Breast epithelium (tissue), 4 donors: ENCODE results near the gene CHCHD6. TPM values are rescaled to one million over a fixed set of nuclear protein-coding genes. Genes with fewer than 3 reads are reported as not detected.

Experiments
- DNase-seq, 2 donors: peaks; one replicate each; pipeline ENCODE4 v3.0.0-alpha.2; 2019; ENCODE audit warnings: low spot score in 2 of 2
- H3K27ac ChIP-seq, 2 donors: fragments of 200-600 bp; sonication (generic) in 1 of 2; one replicate each; pipeline ENCODE4 v1.5.1; 2016 to 2019; ENCODE audit warnings: mild to moderate bottlenecking in 1 of 2
- H3K27me3 ChIP-seq, 2 donors: fragments of 200-600 bp; sonication (generic) in 1 of 2; one replicate each; pipeline versions ENCODE4 v1.5.1 to v1.6.0; 2017 to 2019; ENCODE audit warnings: control low read depth in 1 of 2, mild to moderate bottlenecking in 1 of 2
- H3K36me3 ChIP-seq: fragments of 200-600 bp; one replicate; pipeline ENCODE4 v1.5.1; 2019
- H3K4me1 ChIP-seq, 2 donors: fragments of 200-600 bp; sonication (generic); one replicate each; pipeline ENCODE4 v1.5.1; 2016 to 2019; ENCODE audit warnings: control low read depth in 1 of 2
- H3K4me3 ChIP-seq, 3 donors: fragments of 200-600 bp; sonication (generic); 1 replicate in 2 of 3; 2 replicates in 1 of 3; pipeline ENCODE4 v1.5.1; 2016 to 2019; ENCODE audit warnings: mild to moderate bottlenecking in 3 of 3, moderate library complexity in 2 of 3
- H3K9me3 ChIP-seq, 2 donors: fragments of 200-600 bp; sonication (generic) in 1 of 2; one replicate each; pipeline ENCODE4 v1.5.1; 2016 to 2019; ENCODE audit warnings: control low read depth in 1 of 2
- POLR2A ChIP-seq: fragments of 450-650 bp; IDR thresholded peaks from one replicate; pipeline ENCODE4 v1.6.1; 2016; ENCODE audit warnings: antibody characterized with exemption, mild to moderate bottlenecking, moderate library complexity
- POLR2AphosphoS5 ChIP-seq, 3 donors: sonication (generic); formaldehyde crosslinking; IDR thresholded peaks; one replicate each; pipeline ENCODE4 v1.6.1; 2017; ENCODE audit warnings: antibody characterized with exemption in 3 of 3
- intact Hi-C: fragments of 100-400 bp; cut with DNase I; formaldehyde crosslinking; loops from one replicate; pipeline ENCODE4 v1.15.1; 2023; ENCODE audit warnings: low total_unique reads
- total RNA-seq, 3 donors: library from RNA; depleted of rRNA; stranded (reverse); fragments of >200 nt; gene quantifications; one replicate each; pipeline ENCODE4 v1.1.0, GENCODE V29; 2016
- TF ChIP-seq, protein P1 (sequence below), 3 donors: fragments of 450-650 bp; IDR thresholded peaks; one replicate each; pipeline ENCODE4 v1.5.1; 2016 to 2017; ENCODE audit warnings: antibody characterized with exemption in 3 of 3, mild to moderate bottlenecking in 3 of 3, moderate library complexity in 3 of 3

Gene CHCHD6
- total RNA-seq, 3 donors from 2014 or later, result 12.2 to 21.2 (median 19.3) TPM

DNA sequence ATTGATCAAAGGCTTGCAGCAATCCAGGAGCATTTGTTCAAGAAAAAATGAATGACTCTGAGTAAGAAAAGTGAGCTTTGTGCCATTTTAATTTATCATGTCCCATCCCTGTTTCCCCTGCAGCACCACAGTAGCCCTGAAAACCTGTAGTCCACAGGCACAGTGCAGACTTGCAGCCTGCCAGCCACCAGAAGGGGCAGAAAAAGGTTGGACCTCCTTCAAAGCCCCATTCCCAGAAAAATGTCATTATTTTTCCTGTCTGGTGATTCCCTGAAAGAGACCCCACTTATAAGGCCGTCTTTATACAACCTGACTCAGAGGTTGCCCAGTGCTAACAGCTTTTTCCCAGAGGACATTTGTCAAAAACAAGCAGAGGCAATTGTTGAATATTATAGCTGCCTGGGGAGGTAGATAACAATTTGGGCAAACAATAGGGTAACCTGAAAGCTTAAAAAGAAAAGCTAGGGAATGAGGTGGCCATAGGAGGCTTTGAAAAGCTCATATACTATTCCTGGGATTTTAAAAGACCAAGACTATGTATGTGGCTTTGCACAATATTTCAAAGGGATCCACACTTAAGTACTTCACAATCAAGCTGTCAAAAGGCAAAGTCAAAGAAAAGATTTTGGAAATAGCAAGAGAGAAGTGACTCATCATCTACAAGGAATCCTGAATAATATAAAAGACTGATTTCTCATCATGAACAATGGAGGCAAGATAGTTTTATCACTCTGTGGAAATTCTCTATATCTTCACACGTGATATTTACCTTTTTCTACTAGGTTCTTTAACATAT is 142.1 kb downstream of the CHCHD6 start:
- Histone ChIP-seq H3K4me1 (no peaks in the 10 kb centered on the region), H3K9me3 (no peaks in the 10 kb centered on the region), H3K27ac (no peak overlapping the region), H3K36me3 (no peaks in the 10 kb centered on the region), H3K27me3 (no peaks in the 10 kb centered on the region), H3K4me3 (no peak overlapping the region)
- no peak for DNase-seq
- TF ChIP-seq POLR2AphosphoS5 (IDR thresholded peaks at IDR 0.05) (no peak), POLR2A (no peak)
- TF ChIP-seq, protein P1, sequence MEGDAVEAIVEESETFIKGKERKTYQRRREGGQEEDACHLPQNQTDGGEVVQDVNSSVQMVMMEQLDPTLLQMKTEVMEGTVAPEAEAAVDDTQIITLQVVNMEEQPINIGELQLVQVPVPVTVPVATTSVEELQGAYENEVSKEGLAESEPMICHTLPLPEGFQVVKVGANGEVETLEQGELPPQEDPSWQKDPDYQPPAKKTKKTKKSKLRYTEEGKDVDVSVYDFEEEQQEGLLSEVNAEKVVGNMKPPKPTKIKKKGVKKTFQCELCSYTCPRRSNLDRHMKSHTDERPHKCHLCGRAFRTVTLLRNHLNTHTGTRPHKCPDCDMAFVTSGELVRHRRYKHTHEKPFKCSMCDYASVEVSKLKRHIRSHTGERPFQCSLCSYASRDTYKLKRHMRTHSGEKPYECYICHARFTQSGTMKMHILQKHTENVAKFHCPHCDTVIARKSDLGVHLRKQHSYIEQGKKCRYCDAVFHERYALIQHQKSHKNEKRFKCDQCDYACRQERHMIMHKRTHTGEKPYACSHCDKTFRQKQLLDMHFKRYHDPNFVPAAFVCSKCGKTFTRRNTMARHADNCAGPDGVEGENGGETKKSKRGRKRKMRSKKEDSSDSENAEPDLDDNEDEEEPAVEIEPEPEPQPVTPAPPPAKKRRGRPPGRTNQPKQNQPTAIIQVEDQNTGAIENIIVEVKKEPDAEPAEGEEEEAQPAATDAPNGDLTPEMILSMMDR (IDR thresholded peaks at IDR 0.05), result no peak
- intact Hi-C loops, result no loop called here

DNA sequence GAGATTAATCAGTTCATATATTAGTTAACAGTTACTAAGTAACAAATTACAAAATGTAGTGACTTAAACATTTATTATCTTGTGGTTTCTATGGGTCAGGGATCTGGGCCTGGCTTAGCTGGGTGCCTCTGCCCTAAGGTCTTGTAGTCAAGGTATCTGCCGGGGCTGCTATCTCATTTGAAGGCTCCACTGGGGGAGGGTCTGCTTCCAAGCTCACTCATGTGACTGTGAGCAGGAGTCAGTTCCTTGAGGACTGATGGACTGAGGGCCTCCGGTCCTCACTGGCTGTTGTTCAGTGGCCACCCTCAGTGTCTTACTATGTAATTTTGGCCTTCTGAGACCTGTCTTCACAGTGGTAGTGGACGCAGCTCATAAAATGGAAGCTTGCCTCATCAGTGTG is 143.0 kb downstream of the CHCHD6 start:
- intact Hi-C loops, result no loop called here
- Histone ChIP-seq H3K27ac (no peak overlapping the region), H3K27me3 (no peaks in the 10 kb centered on the region), H3K4me3 (no peak overlapping the region), H3K36me3 (no peaks in the 10 kb centered on the region), H3K9me3 (no peaks in the 10 kb centered on the region), H3K4me1 (no peaks in the 10 kb centered on the region)
- TF ChIP-seq, protein P1 (IDR thresholded peaks at IDR 0.05), result no peak
- TF ChIP-seq POLR2A (no peak), POLR2AphosphoS5 (IDR thresholded peaks at IDR 0.05) (no peak)
- DNase-seq, result no peak

DNA sequence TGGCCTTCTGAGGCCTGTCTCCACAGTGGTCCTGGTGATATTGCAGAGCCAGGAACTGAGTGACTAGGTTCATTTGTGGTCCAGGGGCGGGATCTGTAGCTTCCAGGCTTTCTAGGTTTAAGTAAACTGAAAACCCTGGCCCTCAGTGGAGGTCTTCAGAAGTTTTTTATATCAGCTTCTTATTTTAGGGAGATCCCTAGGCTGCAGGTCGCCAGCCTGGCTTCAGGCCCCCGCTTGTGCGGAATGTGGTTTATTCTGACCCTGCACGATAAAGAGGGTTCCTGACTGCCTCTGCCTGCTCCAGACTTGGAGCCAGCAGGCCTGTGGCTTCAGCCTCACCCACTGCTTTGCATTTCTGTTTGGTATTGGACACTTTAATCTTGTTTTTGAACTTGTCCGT is 145.0 kb downstream of the CHCHD6 start:
- intact Hi-C loops, result no loop called here
- Histone ChIP-seq H3K27ac (no peak overlapping the region), H3K27me3 (no peaks in the 10 kb centered on the region), H3K4me1 (no peaks in the 10 kb centered on the region), H3K9me3 (no peaks in the 10 kb centered on the region), H3K4me3 (no peak overlapping the region), H3K36me3 (no peaks in the 10 kb centered on the region)
- TF ChIP-seq POLR2AphosphoS5 (IDR thresholded peaks at IDR 0.05) (no peak), POLR2A (no peak)
- TF ChIP-seq, protein P1 (IDR thresholded peaks at IDR 0.05), result no peak
- DNase-seq, result no peak

DNA sequence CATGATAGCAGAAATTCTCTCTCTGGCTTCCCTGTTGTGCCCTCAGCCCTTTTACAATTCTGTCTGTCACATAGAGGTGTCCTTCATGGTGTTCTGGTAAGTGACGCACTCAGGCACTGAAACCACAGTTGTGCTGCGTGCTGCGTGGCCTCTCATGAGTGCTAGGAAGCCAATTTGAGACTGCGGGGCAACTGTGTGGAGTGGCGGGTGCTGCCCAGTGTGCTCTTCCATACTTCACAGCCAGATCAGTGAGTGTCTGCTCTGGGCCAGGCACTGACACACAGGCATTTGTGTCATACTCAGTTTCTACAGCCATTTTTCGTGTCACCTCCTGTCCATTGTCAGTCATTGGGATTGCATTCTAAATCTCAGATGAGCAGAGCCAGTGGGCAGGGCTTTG is 145.7 kb downstream of the CHCHD6 start:
- Histone ChIP-seq H3K27ac (no peak overlapping the region), H3K9me3 (no peaks in the 10 kb centered on the region), H3K4me1 (no peaks in the 10 kb centered on the region), H3K4me3 (no peak overlapping the region), H3K36me3 (no peaks in the 10 kb centered on the region), H3K27me3 (no peaks in the 10 kb centered on the region)
- DNase-seq, result no peak
- intact Hi-C loops, result no loop called here
- no peak for TF ChIP-seq POLR2A
- TF ChIP-seq POLR2AphosphoS5 (IDR thresholded peaks at IDR 0.05), result no peak
- TF ChIP-seq, protein P1 (IDR thresholded peaks at IDR 0.05), result no peak

DNA sequence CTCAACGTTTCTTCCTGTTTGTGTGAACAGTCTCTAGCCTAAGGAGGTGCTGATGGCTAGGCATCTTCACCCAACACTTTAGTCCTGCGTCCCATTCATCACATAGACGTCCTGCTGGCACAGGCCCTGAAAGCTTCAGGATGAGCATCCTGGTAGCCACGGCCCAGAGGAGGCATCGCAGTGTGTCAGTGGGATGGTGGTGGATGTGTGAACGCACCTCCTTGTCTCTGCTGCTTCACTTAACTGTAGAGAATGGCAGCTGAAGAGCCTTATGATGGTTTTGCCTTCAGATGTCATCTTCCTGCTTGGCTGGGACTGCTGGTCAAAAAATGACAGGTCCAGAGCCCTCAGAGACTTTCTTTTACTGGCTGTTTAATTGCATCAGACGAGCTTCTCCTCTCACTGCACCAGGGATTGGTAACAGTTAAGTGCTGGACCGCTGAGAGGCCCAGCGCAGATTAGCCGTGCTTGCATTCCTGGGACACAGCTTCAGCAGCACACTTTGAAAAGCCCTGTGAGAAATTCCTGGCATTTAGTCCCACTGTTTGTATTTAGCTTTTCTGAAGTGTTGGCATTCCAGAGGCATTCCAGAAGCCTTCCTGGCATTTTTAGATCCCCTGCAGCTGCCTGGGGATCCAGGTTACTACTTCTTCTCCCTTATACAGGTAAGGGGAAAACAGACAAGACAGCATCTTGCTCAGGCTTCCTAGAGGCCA is 146.5 kb downstream of the CHCHD6 start:
- Histone ChIP-seq H3K9me3 (no peaks in the 10 kb centered on the region), H3K36me3 (no peaks in the 10 kb centered on the region), H3K4me1 (no peaks in the 10 kb centered on the region), H3K27ac (no peak overlapping the region), H3K27me3 (no peaks in the 10 kb centered on the region), H3K4me3 (no peak overlapping the region)
- peak in 1 of 2 donors; percentile 39 for DNase-seq
- TF ChIP-seq POLR2AphosphoS5 (IDR thresholded peaks at IDR 0.05) (no peak), POLR2A (no peak)
- intact Hi-C loops, result no loop called here
